NCI-H460 (cell line): ENCODE data around the gene MC1R. TPM values are rescaled to one million over a fixed set of nuclear protein-coding genes. Genes with fewer than 3 reads are reported as not detected.
"Not testable (repeated sequence)": the region's sequence is repeated elsewhere in the genome, so short reads cannot be mapped to it uniquely, and the experiment has no call there.

Experiments used
- DNase-seq: peaks from one replicate; pipeline ENCODE4 v3.0.0-alpha.2; 2016; ENCODE audit warnings: low read depth; ENCODE audit errors: extremely low read depth
- total RNA-seq: library from RNA; depleted of rRNA; stranded (reverse); fragments of >200 nt; shearing (Covaris generic); gene quantifications from 2 replicates; pipeline ENCODE4 v1.2.3, GENCODE V29; 2014; rRNA removed

Gene MC1R
- total RNA-seq, 1 experiment from 2014 or later = 9.4 TPM

GRCh38 chr16:89957216-89957785 is 38.6 kb downstream of the MC1R start:
- DNase-seq = no peak

GRCh38 chr16:89958068-89958467 is 39.4 kb downstream of the MC1R start:
- peak; percentile 4 for DNase-seq

GRCh38 chr16:89958596-89958995 is 39.9 kb downstream of the MC1R start:
- no peak for DNase-seq

GRCh38 chr16:89960966-89961365 is 42.3 kb downstream of the MC1R start:
- no peak for DNase-seq

GRCh38 chr16:89961920-89962319 is 43.3 kb downstream of the MC1R start:
- no peak for DNase-seq

- DNase-seq = no peak
Measured at GRCh38 chr16:89962754-89963498, 44.3 kb downstream of the MC1R start.

GRCh38 chr16:89964201-89964600 is 45.5 kb downstream of the MC1R start:
- no peak for DNase-seq

GRCh38 chr16:89965447-89966225 is 47.0 kb downstream of the MC1R start:
- DNase-seq = no peak

- DNase-seq = no peak
Measured at GRCh38 chr16:89966756-89967155, 48.1 kb downstream of the MC1R start.

- DNase-seq = not testable (repeated sequence)
Measured at GRCh38 chr16:89967436-89967835, 48.8 kb downstream of the MC1R start.

GRCh38 chr16:89968074-89968473 is 49.4 kb downstream of the MC1R start:
- DNase-seq = not testable (repeated sequence)

- no peak for DNase-seq
Measured at GRCh38 chr16:89969741-89970410, 51.2 kb downstream of the MC1R start.

Other genes starting within 250 kb of the MC1R start
- 30.2 and 42.3 TPM in 2 replicates for gene CDK10, start 232.2 kb upstream of the MC1R start, total RNA-seq
- 14.4 and 14.9 TPM in 2 replicates for gene SPATA2L, start 217.2 kb upstream of the MC1R start, total RNA-seq
- gene VPS9D1, start 198.0 kb upstream of the MC1R start, total RNA-seq = 5.7 and 6.3 TPM in 2 replicates
- 15.5 and 18.0 TPM in 2 replicates for gene ZNF276, start 197.3 kb upstream of the MC1R start, total RNA-seq
- 22.6 and 32.5 TPM in 2 replicates for gene FANCA, start 102.2 kb upstream of the MC1R start, total RNA-seq
- 29.1 and 34.1 TPM in 2 replicates for gene SPIRE2, start 90.4 kb upstream of the MC1R start, total RNA-seq
- gene TCF25, start 45.3 kb upstream of the MC1R start, total RNA-seq = 70.3 and 71.4 TPM in 2 replicates
- 68.3 and 75.9 TPM in 2 replicates for gene TUBB3, start 4.5 kb downstream of the MC1R start, total RNA-seq
- gene DEF8, start 29.9 kb downstream of the MC1R start, total RNA-seq = 47.8 and 55.4 TPM in 2 replicates
- 5.0 and 5.1 TPM in 2 replicates for gene DBNDD1, start 100.6 kb downstream of the MC1R start, total RNA-seq
- not detected in 2 replicates for gene PRDM7, start 158.5 kb downstream of the MC1R start, total RNA-seq